ENCODE results near the gene ZNF618. TPM values are rescaled to one million over a fixed set of nuclear protein-coding genes. Genes with fewer than 3 reads are reported as not detected.

The ZNF618 gene, protein sequence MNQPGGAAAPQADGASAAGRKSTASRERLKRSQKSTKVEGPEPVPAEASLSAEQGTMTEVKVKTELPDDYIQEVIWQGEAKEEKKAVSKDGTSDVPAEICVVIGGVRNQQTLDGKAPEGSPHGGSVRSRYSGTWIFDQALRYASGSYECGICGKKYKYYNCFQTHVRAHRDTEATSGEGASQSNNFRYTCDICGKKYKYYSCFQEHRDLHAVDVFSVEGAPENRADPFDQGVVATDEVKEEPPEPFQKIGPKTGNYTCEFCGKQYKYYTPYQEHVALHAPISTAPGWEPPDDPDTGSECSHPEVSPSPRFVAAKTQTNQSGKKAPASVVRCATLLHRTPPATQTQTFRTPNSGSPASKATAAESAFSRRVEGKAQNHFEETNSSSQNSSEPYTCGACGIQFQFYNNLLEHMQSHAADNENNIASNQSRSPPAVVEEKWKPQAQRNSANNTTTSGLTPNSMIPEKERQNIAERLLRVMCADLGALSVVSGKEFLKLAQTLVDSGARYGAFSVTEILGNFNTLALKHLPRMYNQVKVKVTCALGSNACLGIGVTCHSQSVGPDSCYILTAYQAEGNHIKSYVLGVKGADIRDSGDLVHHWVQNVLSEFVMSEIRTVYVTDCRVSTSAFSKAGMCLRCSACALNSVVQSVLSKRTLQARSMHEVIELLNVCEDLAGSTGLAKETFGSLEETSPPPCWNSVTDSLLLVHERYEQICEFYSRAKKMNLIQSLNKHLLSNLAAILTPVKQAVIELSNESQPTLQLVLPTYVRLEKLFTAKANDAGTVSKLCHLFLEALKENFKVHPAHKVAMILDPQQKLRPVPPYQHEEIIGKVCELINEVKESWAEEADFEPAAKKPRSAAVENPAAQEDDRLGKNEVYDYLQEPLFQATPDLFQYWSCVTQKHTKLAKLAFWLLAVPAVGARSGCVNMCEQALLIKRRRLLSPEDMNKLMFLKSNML
- 1 to 10 TPM in 2 of 4 donors, under 1 TPM in 2; 0.68 to 2.1 (median 1.3) TPM for total RNA-seq

GRCh38 chr9:113876151-113876992, at the start of gene ZNF618:
ZNF618 (plus strand) TSS chr9:113876309; CDS start chr9:113876381, 72 bp downstream.
- WGBS, 2 donors = 1 to 2% methylated on average over 9 to 10 of the region's 84 CpGs
- intact Hi-C loops (cut with DNase I) = no loop called here
- TF ChIP-seq, protein P1, sequence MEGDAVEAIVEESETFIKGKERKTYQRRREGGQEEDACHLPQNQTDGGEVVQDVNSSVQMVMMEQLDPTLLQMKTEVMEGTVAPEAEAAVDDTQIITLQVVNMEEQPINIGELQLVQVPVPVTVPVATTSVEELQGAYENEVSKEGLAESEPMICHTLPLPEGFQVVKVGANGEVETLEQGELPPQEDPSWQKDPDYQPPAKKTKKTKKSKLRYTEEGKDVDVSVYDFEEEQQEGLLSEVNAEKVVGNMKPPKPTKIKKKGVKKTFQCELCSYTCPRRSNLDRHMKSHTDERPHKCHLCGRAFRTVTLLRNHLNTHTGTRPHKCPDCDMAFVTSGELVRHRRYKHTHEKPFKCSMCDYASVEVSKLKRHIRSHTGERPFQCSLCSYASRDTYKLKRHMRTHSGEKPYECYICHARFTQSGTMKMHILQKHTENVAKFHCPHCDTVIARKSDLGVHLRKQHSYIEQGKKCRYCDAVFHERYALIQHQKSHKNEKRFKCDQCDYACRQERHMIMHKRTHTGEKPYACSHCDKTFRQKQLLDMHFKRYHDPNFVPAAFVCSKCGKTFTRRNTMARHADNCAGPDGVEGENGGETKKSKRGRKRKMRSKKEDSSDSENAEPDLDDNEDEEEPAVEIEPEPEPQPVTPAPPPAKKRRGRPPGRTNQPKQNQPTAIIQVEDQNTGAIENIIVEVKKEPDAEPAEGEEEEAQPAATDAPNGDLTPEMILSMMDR (IDR thresholded peaks at IDR 0.05) = peak in 4 of 6 experiments; percentile 21 to 55 (median 38)
- TF ChIP-seq POLR2A (IDR thresholded peaks at IDR 0.05) = no peak
- peaks cover 0 to 4% (median 0%) of the 10 kb centered on the region in 4 donors for H3K27me3 ChIP-seq
- no peak for DNase-seq
- H3K4me3 ChIP-seq = peak within 1 kb of the TSS; percentile 78 to 97 (median 91)
- H3K9me3 ChIP-seq = no peaks in the 10 kb centered on the region
- H3K4me1 ChIP-seq = peaks cover 0 to 39% (median 4%) of the 10 kb centered on the region in 3 donors
- no peaks in the 10 kb centered on the region for H3K36me3 ChIP-seq
- peak within 1 kb of the TSS; percentile 61 to 85 (median 80) for H3K27ac ChIP-seq

DNA sequence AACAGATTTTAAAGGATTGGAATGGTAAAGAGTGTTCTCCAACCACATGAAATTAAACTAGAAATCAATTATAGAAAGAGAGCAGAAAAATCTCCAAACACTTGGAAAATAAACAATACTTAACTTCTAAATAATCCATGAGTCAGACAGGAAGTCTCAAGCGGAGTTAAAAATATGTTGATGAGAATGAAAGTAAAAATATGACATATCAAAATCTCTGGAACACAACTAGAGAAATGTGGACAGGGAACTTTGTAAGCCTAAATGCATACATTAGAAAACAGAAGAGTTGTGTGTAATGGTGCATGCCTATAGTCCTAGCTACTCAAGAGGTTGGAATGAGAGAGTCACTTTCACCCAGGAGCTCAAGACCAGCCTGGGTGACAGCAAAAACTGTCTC, 47.9 kb upstream of the ZNF618 start:
- Histone ChIP-seq H3K4me3 (no peak overlapping the region), H3K9me3 (peaks cover 0 to 12% (median 0%) of the 10 kb centered on the region in 3 donors), H3K27ac (no peak overlapping the region), H3K4me1 (no peaks in the 10 kb centered on the region), H3K27me3 (no peaks in the 10 kb centered on the region), H3K36me3 (no peaks in the 10 kb centered on the region)
- intact Hi-C loops (cut with DNase I) = no loop called here
- WGBS, 2 donors = 8 to 14% methylated on average over 1 of the region's 1 CpG
- no peak for TF ChIP-seq POLR2A (IDR thresholded peaks at IDR 0.05)
- TF ChIP-seq, protein P1 (IDR thresholded peaks at IDR 0.05) = no peak
- no peak for DNase-seq

DNA sequence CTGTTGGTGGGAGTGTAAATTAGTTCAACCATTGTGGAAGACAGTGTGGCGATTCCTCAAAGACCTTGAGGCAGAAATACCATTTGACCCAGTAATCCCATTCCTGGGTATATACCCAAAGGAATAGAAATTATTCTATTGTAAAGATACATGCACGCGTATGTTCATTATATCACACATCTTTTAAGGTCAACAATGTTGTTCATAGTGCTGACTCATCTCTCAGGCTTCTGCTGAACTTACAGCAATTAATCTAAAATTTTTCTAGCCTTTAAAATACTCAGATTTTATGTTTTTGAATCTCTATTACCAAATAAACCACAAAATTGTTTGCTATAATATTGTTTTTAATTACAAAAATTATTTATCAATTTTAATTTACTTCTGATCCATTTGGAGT, 38.8 kb upstream of the ZNF618 start:
- Histone ChIP-seq H3K27me3 (no peaks in the 10 kb centered on the region), H3K27ac (no peak overlapping the region), H3K36me3 (no peaks in the 10 kb centered on the region), H3K9me3 (no peaks in the 10 kb centered on the region), H3K4me3 (no peak overlapping the region), H3K4me1 (no peaks in the 10 kb centered on the region)
- intact Hi-C loops (cut with DNase I) = no loop called here
- no peak for TF ChIP-seq POLR2A (IDR thresholded peaks at IDR 0.05)
- WGBS, 2 donors = 77 to 84% methylated on average over 3 of the region's 3 CpGs
- no peak for DNase-seq

DNA sequence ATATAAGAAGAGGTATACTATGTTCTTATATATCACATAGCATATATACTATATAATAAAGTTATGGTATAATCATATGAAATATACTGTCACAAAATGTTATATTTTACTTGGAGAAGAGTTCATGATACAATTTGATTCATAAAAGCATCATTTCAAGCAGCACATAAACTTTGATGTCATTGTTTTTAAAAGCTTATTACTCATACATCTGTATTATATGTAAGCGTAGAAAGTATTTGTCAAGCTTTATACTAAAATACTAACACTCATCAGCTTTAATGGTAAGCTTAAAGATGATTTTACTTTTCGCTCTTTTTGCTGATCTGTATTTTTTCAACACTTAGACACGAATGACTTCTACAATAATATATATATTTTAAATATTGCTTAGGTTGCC, 34.0 kb upstream of the ZNF618 start:
- 74 to 76% methylated on average over 3 of the region's 3 CpGs for WGBS, 2 donors
- peaks cover 0 to 6% (median 0%) of the 10 kb centered on the region in 3 donors for H3K9me3 ChIP-seq
- no peak overlapping the region for H3K27ac ChIP-seq
- no peaks in the 10 kb centered on the region for H3K4me1 ChIP-seq
- intact Hi-C loops (cut with DNase I) = no loop called here
- no peak for DNase-seq
- no peaks in the 10 kb centered on the region for H3K36me3 ChIP-seq
- TF ChIP-seq, protein P1 (IDR thresholded peaks at IDR 0.05) = no peak
- TF ChIP-seq POLR2A (IDR thresholded peaks at IDR 0.05) = no peak
- no peak overlapping the region for H3K4me3 ChIP-seq
- no peaks in the 10 kb centered on the region for H3K27me3 ChIP-seq

DNA sequence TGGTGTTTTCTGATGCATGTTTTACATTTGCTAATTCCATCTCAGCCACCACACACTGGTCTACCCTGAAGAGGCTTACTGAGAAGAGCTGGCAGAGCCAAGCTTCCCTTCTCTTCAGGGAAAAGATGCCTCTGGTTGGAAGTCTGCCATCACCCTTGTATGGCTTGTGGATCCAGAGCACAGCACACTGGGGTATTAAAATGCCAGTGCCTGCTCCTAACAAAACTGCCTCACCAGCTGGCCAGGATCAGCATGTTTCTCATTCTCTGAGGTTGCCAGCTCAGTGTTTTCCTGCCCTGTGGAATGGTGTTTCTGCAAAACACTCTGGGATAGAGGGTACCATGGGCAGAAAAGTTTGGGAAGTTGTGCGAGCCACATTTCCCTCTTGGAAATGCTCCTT, 31.6 kb upstream of the ZNF618 start:
- no peak overlapping the region for H3K27ac ChIP-seq

More for the DNA sequence above, 31.6 kb upstream of the ZNF618 start:
- no peak overlapping the region for H3K4me3 ChIP-seq
- TF ChIP-seq POLR2A (IDR thresholded peaks at IDR 0.05) = no peak
- TF ChIP-seq, protein P1 (IDR thresholded peaks at IDR 0.05) = no peak
- H3K27me3 ChIP-seq = no peaks in the 10 kb centered on the region
- peaks cover 0 to 6% (median 0%) of the 10 kb centered on the region in 3 donors for H3K9me3 ChIP-seq
- H3K36me3 ChIP-seq = no peaks in the 10 kb centered on the region
- intact Hi-C loops (cut with DNase I) = no loop called here
- 71 to 77% methylated on average over 1 of the region's 1 CpG for WGBS, 2 donors
- no peak for DNase-seq
- no peaks in the 10 kb centered on the region for H3K4me1 ChIP-seq

Measured in esophagus squamous epithelium (tissue), 5 donors.